GM19025 (cell line): Measurements from ENCODE around the gene SFMBT2.
"Not testable (repeated sequence)": the region's sequence is repeated elsewhere in the genome, so short reads cannot be mapped to it uniquely, and the experiment has no call there.

ENCODE experiments used
- ATAC-seq: cut with Tn5 transposase; IDR thresholded peaks from one replicate; pipeline ENCODE4 v1.9.1; 2021; ENCODE audit warnings: mild to moderate bottlenecking, low read depth, moderate library complexity; ENCODE audit not compliant: unreplicated experiment

Gene SFMBT2

GRCh38 chr10:7405637-7406036, 5.2 kb downstream of the SFMBT2 start:
- ATAC-seq, result no peak

- ATAC-seq, result no peak
Observed at GRCh38 chr10:7403620-7404019, 7.2 kb downstream of the SFMBT2 start.

DNA sequence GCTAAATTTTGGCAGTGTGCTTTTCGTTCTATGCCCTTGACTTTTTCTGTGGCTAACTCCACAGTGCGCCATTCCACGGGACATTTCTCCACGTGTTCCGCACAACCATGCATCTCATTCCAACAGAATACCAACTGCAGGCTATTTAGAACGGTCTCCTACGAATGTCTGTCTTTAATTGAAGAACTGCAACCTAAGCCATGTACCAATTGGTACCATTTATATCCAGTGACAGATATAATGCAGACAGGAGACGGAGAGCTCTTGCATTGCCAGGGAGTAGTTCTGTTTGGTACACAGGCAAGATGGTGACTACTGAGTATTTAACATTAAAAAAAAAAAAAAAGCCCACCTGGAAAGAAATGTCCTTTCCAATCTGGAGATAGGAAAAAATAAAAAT, 9.1 kb downstream of the SFMBT2 start:
- ATAC-seq, result no peak

DNA sequence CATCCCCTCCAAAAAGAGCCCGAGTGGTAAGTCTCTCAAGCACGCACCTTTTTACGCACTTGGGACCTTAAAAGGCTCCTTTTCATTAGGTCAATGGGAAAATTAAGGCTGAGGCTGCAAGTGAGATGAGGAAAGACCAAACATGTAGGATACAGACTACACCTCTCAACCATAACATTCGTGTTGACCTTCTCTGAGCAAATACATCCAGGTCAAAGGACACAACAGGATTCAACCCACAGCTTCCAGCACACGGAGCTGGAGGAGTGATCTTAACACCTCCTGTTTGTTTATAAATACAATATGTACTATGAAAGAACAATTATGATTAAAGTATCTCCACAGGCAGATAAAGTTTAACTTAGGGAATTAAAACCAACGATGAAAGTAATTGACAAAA, 9.7 kb downstream of the SFMBT2 start:
- no peak for ATAC-seq

DNA sequence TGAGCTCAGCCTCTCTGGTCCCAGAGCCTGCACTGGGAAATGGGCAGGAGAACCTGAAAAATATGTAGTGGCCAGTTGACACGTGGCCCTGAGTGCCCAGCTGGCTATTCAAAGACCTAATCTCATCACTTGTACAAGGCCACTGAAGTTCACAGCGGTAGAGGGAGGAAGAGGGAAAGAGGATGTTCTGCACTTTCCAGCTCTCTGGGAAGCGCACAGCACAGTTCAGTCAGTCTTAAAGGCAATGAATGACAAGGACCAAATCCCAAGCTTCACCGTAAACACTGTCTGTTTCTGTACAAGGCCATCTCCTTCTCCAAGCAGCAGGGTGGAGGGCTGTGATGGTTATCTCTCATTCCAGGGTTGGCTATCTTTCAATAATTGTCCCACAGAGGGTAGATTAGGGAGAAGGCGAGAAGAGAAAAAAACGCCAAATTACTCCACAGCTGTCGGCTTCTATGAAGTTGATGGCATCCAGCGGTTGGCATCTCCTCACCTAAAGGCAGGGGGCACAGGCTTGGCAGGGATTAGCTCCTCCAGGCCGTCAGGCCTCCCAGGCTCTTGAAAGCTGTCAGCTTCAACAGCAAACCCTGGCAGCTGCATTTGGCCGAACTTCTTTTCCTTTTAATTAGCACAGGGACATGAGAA, 10.6 kb downstream of the SFMBT2 start:
- no peak for ATAC-seq

DNA sequence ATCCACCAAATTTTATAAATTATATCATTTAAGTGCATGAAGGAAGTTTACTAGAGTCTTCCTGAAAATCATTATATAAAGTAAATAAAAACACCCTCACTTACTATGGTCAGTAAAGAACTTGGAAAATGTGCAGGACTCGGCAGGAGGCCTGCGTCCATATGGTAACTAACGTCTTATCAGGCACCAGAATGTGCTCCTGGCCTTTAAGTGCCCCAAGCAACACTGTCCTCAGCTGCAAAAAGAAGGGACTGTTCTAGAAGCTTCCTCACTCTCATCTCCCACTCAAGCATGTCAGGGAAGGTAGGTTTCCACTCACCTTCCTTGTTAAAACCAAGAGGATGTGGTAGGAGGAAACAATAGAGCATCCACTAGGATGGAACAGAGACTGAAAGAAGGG, 11.3 kb downstream of the SFMBT2 start:
- no peak for ATAC-seq

GRCh38 chr10:7397049-7398035, 13.5 kb downstream of the SFMBT2 start:
- no peak for ATAC-seq

DNA sequence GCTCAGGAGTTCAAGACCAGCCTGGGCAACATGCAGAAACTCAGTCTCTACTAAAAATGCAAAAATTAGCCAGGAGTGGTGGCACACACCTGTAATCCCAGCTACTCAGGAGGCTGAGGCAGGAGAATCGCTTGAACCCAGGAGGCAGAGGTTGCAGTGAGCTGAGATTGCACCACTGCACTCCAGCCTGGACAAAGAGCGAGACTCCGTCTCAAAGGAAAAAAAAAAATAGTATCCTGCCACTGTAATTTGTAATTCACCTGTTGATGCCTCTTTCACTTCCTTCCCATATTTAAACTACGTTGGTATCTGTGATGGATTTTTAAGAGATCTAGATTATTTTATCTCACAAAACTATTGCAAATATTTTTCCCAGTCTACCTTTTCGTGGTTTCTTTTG, 18.5 kb downstream of the SFMBT2 start:
- not testable (repeated sequence) for ATAC-seq

GRCh38 chr10:7391748-7392147, 19.1 kb downstream of the SFMBT2 start:
- no peak for ATAC-seq

GRCh38 chr10:7390689-7391110, 20.1 kb downstream of the SFMBT2 start:
- not testable (repeated sequence) for ATAC-seq

GRCh38 chr10:7389844-7390243, 21.0 kb downstream of the SFMBT2 start:
- no peak for ATAC-seq

GRCh38 chr10:7389346-7389745, 21.5 kb downstream of the SFMBT2 start:
- no peak for ATAC-seq

DNA sequence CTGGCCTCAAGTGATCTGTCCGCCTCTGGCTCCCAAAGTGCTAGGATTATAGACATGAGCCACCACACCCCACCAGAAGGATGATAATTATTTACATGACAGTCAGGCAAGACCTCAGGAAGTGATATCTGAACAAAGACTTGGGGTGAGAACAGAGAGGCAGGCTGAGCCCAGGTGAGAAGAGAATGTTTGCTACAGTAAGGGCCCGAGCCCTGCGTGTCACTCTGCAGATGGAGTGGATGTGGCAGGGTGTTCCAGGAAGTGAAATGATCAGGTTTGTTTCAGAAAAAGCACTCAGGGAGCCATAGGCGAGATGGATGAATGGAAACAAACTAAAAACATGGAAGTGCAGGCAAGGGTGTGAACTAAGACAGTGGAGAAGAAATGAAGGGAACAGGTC, 22.2 kb downstream of the SFMBT2 start:
- ATAC-seq, result no peak

GRCh38 chr10:7388149-7388548, 22.7 kb downstream of the SFMBT2 start:
- ATAC-seq, result not testable (repeated sequence)

DNA sequence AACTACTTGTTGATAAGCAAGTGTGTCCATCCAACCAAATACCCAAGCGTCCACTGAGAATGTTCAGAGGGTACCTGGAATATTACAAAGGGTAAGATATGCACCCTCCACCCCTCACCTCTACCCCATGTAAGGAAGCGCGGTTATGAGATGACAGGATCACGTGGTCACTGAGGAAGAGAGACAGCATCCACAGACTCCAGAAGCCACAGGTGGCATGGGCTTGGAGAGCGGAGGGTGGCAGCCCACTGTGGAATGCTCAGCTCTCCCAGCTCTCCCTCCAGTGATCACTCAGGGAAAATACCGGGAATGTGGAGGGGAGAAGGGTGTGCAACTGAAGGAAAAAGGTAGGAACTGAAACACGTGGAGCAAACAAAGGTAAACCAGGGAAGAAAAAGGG, 25.7 kb downstream of the SFMBT2 start:
- no peak for ATAC-seq

DNA sequence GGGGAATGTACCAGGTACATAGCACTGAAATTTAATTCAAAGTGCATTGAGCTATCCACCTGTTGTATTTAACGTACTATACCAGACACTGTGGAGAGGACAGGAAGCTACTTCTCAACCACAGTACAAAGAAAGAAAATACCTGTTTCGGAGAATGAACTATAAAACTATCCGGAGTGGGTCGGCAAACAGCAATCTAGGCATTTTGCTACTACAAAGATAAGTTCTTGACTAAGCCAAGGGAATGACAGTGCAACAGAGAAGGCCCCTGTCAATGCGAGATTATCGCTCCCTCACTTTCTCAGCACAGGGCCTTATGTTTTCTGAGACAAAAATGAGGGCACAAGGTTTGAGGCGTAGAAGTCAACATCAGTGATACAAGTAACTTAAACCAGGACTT, 27.4 kb downstream of the SFMBT2 start:
- ATAC-seq, result no peak

DNA sequence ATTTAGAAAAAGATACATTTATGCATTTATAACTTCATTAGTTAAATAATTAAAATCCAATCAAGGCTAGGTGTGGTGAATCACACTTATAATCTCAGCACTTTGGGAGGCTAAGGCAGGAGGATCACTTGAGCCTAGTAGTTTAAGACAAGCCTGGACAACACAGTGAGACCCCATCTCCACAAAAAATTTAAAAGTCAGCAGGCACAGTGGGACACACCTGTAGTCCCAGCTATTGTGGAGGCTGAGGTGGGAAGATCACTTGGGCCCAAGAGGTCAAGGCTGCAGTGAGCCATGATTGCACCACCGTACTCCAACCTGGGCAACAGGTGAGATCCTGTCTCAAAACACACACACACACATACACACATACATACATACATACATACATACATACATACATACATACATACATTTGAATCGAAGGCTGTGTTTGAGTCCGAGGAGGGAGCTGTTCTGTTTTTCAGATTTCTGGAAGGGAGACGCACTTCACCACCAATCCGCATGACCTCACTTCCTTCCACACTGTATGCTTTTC, 30.1 kb downstream of the SFMBT2 start:
- no peak for ATAC-seq

- ATAC-seq, result no peak
Observed at GRCh38 chr10:7378602-7379403, 32.0 kb downstream of the SFMBT2 start.

DNA sequence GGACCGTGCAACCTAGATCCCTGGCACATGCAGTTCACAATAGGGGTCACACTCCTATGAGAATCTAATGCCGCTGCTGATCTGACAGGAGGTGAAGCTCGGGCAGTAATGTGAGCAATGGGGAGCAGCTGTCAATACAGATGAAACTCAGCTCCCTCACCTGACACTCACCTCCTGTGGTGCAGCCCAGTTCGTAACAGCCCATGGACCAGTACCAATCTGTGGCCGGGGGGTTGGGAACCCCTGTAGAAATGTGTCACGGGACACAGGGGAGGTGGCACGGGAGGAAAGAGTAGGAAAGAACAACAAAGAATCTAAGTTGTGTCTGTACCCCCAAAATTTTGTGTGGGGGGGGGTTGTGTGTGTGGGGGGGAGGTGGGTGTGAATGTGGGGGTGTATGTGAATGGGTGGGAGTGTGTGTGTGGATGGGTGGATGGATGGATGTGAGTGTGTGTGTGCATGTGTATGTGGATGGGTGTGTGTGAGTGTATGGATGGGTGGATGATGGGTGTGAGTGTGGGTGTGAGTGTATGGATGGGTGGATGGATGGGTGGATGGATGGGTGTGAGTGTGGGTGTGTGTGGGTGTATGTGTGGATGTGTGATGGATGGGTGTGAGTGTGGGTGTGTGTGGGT, 33.1 kb downstream of the SFMBT2 start:
- no peak for ATAC-seq

DNA sequence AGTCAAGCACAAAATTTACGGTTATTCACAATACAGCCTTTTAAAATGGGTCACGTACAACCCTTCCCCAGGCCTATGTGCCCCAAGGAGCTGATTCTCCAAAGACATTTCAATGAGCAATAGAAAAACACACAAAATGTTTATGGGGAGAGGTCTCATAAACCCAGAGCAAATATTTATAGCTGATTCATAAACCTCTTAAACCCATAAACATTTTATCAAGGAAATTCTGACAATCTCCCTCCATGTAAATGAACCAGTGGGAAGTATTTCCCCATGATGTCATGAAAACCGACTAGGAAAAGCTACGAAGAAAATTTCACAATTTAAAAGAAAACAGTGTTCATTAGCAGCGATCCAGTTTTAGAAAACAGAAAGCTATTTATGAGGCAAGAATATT, 36.0 kb downstream of the SFMBT2 start:
- ATAC-seq, result no peak
